T-helper 22 cell (primary cell): ENCODE results near the gene EPHA10.

Source experiments
- DNase-seq: peaks from one replicate; pipeline ENCODE4 v3.0.0-alpha.2; 2020; ENCODE audit warnings: low read depth

EPHA10 gene

DNA sequence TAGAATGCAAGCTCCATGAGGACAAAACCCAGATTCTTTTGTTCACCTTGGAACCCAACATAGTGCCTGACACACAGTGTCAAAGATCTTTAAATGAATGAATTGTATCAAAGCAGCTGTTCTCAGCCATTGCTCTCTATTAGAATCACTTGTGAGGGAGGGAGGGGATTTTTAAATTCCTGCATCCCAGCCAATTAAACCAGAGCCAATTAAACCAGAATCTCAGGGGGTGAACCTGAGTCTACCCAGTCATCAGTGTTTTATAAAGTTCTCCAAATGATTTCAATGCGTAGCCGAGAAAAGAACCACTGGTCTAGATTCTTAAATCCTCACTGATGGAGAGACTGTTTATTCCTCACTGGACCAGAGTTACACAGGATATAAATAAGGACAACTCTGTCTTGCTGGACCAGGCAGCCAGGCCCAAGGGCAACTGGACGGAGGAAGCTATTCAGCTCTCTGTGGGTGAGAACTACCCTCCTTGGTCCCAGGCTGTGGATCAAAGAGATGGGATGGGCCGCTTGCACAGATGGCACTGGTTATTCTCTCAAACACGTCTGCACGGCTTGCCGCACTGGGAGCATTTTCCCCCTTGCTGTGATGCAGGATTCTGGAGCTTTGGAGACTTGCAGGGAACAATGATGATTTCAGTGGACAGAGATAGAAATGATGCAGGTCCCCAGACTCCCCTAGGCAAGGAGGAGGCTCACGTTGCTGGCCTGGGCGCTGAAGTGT lies 92.6 kb downstream of the EPHA10 start:
- no peak for DNase-seq

DNA sequence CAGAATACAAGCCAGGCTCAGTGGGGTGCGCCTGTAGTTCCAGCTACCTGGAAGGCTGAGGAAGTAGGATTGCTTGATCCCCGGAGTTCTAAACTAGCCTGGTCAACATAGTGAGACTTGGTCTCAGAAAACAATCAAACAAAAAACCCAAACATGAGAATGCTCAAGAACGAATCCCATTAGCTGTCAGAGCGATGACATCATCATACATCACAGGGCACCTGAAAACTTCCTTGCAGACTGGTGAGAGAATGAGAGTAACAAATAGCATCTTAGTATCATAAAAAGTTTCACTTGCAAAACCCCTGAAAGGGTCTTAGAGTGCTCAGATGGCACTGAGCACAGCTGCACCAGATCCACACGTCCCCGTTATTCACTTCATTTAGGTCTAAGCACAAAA lies 93.7 kb downstream of the EPHA10 start:
- no peak for DNase-seq

DNA sequence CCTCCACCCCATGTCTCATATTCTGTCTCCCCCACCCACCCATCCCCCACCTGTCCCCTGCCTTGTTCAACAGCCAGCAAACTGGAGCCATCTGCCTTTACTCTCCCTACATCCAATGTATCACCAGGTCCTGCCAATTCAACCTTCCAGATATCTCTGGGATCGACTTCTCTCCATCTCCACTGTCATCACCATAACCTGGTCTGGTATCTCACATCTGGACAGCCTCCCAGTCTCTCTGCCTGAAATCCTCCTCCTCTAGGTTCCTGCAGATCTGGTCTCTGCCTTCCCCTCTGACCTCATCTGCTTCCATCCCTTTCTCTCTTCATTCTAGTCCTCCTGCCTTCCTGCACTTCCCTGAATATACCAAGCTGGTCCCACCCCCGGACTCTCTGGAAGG lies 94.8 kb downstream of the EPHA10 start:
- no peak for DNase-seq

DNA sequence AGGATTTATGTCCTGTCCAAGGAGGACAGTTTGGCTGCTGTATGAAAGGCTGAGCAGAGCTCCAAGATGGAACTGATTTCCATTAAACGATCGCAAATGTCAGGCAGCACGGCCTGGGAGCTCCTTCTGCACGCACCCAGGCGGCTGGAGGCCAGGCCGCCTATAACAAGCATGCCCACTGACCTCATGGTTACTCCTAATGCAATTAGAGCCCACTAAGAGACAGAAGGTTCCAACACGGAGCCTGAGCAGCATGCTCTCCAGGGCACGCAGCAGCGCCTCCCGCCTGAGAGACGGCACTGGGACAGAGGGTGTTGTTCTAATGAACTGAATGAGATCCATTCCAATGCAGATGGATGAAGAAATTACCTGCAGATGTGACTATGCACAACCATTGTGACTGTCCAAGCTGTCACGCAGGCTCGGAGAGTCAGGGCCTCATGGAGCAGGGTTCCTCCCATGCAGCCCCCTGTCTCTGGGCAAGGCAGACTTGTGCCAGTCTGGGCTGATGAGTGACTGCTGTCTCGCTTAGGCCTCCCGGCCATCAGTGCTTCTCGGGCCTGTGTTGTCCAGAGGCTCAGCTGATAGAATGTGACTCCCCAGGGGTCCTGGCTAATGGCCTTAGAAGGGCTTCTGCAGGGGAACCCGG lies 97.8 kb downstream of the EPHA10 start:
- DNase-seq = no peak

DNA sequence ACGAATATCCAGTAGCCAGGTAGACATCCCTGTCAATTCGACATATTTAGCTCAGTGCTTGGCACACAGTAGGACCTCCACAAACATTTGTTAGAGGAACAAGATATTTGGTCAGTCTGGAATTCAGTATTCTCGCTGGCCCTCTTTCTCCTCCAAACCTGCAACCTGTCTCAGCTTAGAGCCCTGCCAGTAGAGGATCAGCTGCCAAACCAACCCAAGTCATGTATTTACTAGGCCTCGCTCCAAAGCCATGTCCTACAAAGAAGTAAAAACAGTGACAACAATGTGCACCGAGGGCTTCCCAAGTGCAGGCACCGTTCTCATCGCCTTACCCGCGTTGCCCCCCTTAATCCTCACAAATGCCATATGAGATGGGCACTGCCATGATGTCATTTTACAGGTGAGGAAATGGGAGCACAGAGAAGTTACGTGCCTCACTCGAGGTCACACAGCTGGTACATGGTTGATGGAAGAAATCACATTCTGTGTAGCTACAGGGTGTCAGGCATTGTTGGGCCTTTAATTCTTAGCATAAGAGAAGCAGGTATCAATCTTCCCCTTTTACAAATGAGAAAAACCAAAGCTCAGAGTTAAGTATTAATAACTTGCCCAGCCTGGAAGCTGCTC lies 98.6 kb downstream of the EPHA10 start:
- no peak for DNase-seq
